Trophoblast cell (in vitro differentiated cells and primary cell): Measurements from ENCODE around the gene DLG2.

Experiments used
- DNase-seq, 2 donors: peaks; one replicate each; pipeline ENCODE4 v3.0.0-alpha.2; 2016
- H2AFZ ChIP-seq: 2 replicates; pipeline ENCODE4 v1.6.1; 2013; ENCODE audit warnings: low read length, moderate library complexity, mild to moderate bottlenecking; ENCODE audit not compliant: insufficient read depth, poor library complexity
- H2AK5ac ChIP-seq: 2 replicates; pipeline ENCODE4 v1.6.1; 2013; ENCODE audit warnings: mild to moderate bottlenecking, low read length
- H2BK120ac ChIP-seq: 2 replicates; pipeline ENCODE4 v1.6.1; 2013; ENCODE audit warnings: low read length, mild to moderate bottlenecking, moderate library complexity; ENCODE audit not compliant: insufficient read depth, poor library complexity
- H2BK12ac ChIP-seq: 2 replicates; pipeline ENCODE4 v1.6.1; 2013; ENCODE audit warnings: mild to moderate bottlenecking, low read length, moderate library complexity
- H2BK5ac ChIP-seq: 2 replicates; pipeline ENCODE4 v1.6.1; 2013; ENCODE audit warnings: low read length, low read depth, moderate library complexity, mild to moderate bottlenecking; ENCODE audit not compliant: poor library complexity
- H3K14ac ChIP-seq: 2 replicates; pipeline ENCODE4 v1.6.1; 2013; ENCODE audit warnings: mild to moderate bottlenecking, low read length
- H3K18ac ChIP-seq: 2 replicates; pipeline ENCODE4 v1.6.1; 2013; ENCODE audit warnings: mild to moderate bottlenecking, low read length
- H3K23ac ChIP-seq: 2 replicates; pipeline ENCODE4 v1.6.1; 2013; ENCODE audit warnings: low read length
- H3K27ac ChIP-seq: 2 replicates; pipeline ENCODE4 v1.5.1; 2013; ENCODE audit warnings: low read depth, mild to moderate bottlenecking, inconsistent platforms, low read length, moderate library complexity
- H3K27me3 ChIP-seq: 2 replicates; pipeline ENCODE4 v1.6.1; 2013; ENCODE audit warnings: inconsistent platforms, mild to moderate bottlenecking, low read length, moderate library complexity; ENCODE audit not compliant: insufficient read depth
- H3K36me3 ChIP-seq, 2 experiments: 1 replicate in 1 of 2; 2 replicates in 1 of 2; pipeline ENCODE4 v1.6.1; 2013; ENCODE audit warnings: low read length in 2 of 2, mild to moderate bottlenecking in 2 of 2, moderate library complexity in 1 of 2; ENCODE audit not compliant: insufficient read depth in 2 of 2, control insufficient read depth in 1 of 2
- H3K4ac ChIP-seq: 2 replicates; pipeline ENCODE4 v1.6.1; 2013; ENCODE audit warnings: low read depth, mild to moderate bottlenecking, low read length, moderate library complexity
- H3K4me1 ChIP-seq, 2 experiments: 1 replicate in 1 of 2; 2 replicates in 1 of 2; pipeline ENCODE4 v1.6.1; 2013; ENCODE audit warnings: low read length in 2 of 2, mild to moderate bottlenecking in 2 of 2, moderate library complexity in 1 of 2; ENCODE audit not compliant: insufficient read depth in 2 of 2, control insufficient read depth in 1 of 2
- H3K4me2 ChIP-seq: 2 replicates; pipeline ENCODE4 v1.6.1; 2013; ENCODE audit warnings: inconsistent platforms, mild to moderate bottlenecking, low read length, moderate library complexity
- H3K4me3 ChIP-seq: 2 replicates; pipeline ENCODE4 v1.5.1; 2013; ENCODE audit warnings: mild to moderate bottlenecking, low read depth, low read length, inconsistent platforms
- H3K79me1 ChIP-seq: one replicate; pipeline ENCODE4 v1.6.1; 2013; ENCODE audit warnings: low read length
- H3K79me2 ChIP-seq: 2 replicates; pipeline ENCODE4 v1.6.1; 2013; ENCODE audit warnings: low read length, mild to moderate bottlenecking; ENCODE audit not compliant: control insufficient read depth, insufficient read depth, poor library complexity
- H3K9ac ChIP-seq: 2 replicates; pipeline ENCODE4 v1.6.1; 2013; ENCODE audit warnings: mild to moderate bottlenecking, low read length
- H3K9me3 ChIP-seq: 2 replicates; pipeline ENCODE4 v1.6.1; 2013; ENCODE audit warnings: low read depth, mild to moderate bottlenecking, control low read depth, inconsistent platforms, low read length; ENCODE audit not compliant: insufficient read depth
- H4K12ac ChIP-seq: 2 replicates; pipeline ENCODE4 v1.6.1; 2013; ENCODE audit warnings: low read depth, mild to moderate bottlenecking, low read length, moderate library complexity
- H4K8ac ChIP-seq: 2 replicates; pipeline ENCODE4 v1.6.1; 2013; ENCODE audit warnings: low read depth, mild to moderate bottlenecking, low read length, moderate library complexity
- H4K91ac ChIP-seq: one replicate; pipeline ENCODE4 v1.6.1; 2013; ENCODE audit warnings: low read depth, mild to moderate bottlenecking, low read length, moderate library complexity
- WGBS: extraction: QIAGEN DNeasy Blood & Tissue Kit; methylation state at CpG from one replicate; pipeline ENCODE4 v1.1.7; 2013; ENCODE audit warnings: missing lambda C conversion rate; ENCODE audit not compliant: insufficient read length, insufficient coverage; ENCODE audit errors: extremely low coverage; 5-methylcytosine and 5-hydroxymethylcytosine counted together

DLG2 gene

GRCh38 chr11:84372381-84372950 is 1254.7 kb downstream of the DLG2 start:
- no peak overlapping the region for H3K27ac ChIP-seq
- no peak overlapping the region for H4K12ac ChIP-seq
- H2BK120ac ChIP-seq: no peak overlapping the region
- no peak overlapping the region for H3K4me2 ChIP-seq
- no CpG with 5 or more reads among the region's 2 CpGs for WGBS
- H3K27me3 ChIP-seq: no peaks in the 10 kb centered on the region
- H2AK5ac ChIP-seq: no peak overlapping the region
- no peak overlapping the region for H3K14ac ChIP-seq
- H2AFZ ChIP-seq: no peak overlapping the region
- H4K91ac ChIP-seq: no peak overlapping the region
- no peak overlapping the region for H3K4ac ChIP-seq
- no peaks in the 10 kb centered on the region for H3K9me3 ChIP-seq
- H3K23ac ChIP-seq: no peak overlapping the region
- H3K18ac ChIP-seq: no peak overlapping the region
- H2BK5ac ChIP-seq: no peak overlapping the region
- H3K79me2 ChIP-seq: no peaks in the 10 kb centered on the region
- H3K4me1 ChIP-seq: no peaks in the 10 kb centered on the region
- no peak overlapping the region for H3K9ac ChIP-seq
- H3K4me3 ChIP-seq: no peak overlapping the region
- no peak overlapping the region for H2BK12ac ChIP-seq
- no peaks in the 10 kb centered on the region for H3K36me3 ChIP-seq
- no peaks in the 10 kb centered on the region for H3K79me1 ChIP-seq
- no peak for DNase-seq
- no peak overlapping the region for H4K8ac ChIP-seq

- Histone ChIP-seq H2BK120ac (no peak overlapping the region), H2BK5ac (no peak overlapping the region), H3K36me3 (no peaks in the 10 kb centered on the region), H4K12ac (no peak overlapping the region), H3K14ac (no peak overlapping the region), H3K4me2 (no peak overlapping the region), H2AK5ac (no peak overlapping the region), H3K79me1 (no peaks in the 10 kb centered on the region), H4K91ac (no peak overlapping the region), H3K23ac (no peak overlapping the region), H3K4me1 (no peaks in the 10 kb centered on the region), H3K18ac (no peak overlapping the region), H2AFZ (no peak overlapping the region), H3K9me3 (no peaks in the 10 kb centered on the region), H4K8ac (no peak overlapping the region), H3K27me3 (no peaks in the 10 kb centered on the region), H3K4ac (no peak overlapping the region), H3K27ac (no peak overlapping the region), H3K4me3 (no peak overlapping the region), H3K9ac (no peak overlapping the region), H3K79me2 (no peaks in the 10 kb centered on the region), H2BK12ac (no peak overlapping the region)
- DNase-seq: no peak
- no CpG with 5 or more reads among the region's 2 CpGs for WGBS
These were observed 1269.1 kb downstream of the DLG2 start for GRCh38 chr11:84358034-84358433.

DNA sequence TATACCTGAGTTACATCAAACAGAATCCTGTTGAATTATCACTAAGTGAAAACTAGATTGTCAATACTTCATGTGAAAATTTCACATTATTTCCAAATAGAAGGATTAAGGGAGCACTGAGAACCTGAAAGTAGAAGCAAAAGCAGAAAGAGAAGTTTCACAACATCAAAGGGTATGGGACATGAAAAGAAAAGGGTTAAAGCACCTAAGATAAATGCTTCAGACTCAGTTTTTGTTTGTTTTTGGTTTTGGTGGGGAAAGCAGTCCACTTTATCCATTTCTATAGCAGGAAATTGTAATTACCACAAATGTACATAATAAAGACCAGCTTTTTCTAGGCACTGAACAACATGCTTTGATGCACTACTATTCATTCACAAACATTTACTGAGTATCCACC is 1271.2 kb downstream of the DLG2 start:
- H3K4ac ChIP-seq: no peak overlapping the region
- no peak overlapping the region for H3K9ac ChIP-seq
- H2AFZ ChIP-seq: no peak overlapping the region
- H3K4me1 ChIP-seq: no peaks in the 10 kb centered on the region
- H3K27ac ChIP-seq: no peak overlapping the region
- H4K91ac ChIP-seq: no peak overlapping the region
- no peaks in the 10 kb centered on the region for H3K79me1 ChIP-seq
- H3K18ac ChIP-seq: no peak overlapping the region
- H2BK12ac ChIP-seq: no peak overlapping the region
- no peak overlapping the region for H2BK120ac ChIP-seq
- H4K8ac ChIP-seq: no peak overlapping the region
- H2AK5ac ChIP-seq: no peak overlapping the region
- H4K12ac ChIP-seq: no peak overlapping the region
- H3K27me3 ChIP-seq: no peaks in the 10 kb centered on the region
- H3K36me3 ChIP-seq: no peaks in the 10 kb centered on the region
- H3K79me2 ChIP-seq: no peaks in the 10 kb centered on the region
- DNase-seq: no peak
- H3K9me3 ChIP-seq: no peaks in the 10 kb centered on the region
- no peak overlapping the region for H3K14ac ChIP-seq
- H2BK5ac ChIP-seq: no peak overlapping the region
- no peak overlapping the region for H3K4me2 ChIP-seq
- no peak overlapping the region for H3K23ac ChIP-seq
- H3K4me3 ChIP-seq: no peak overlapping the region

- Histone ChIP-seq H2BK120ac (no peak overlapping the region), H2AK5ac (no peak overlapping the region), H3K18ac (no peak overlapping the region), H3K36me3 (no peaks in the 10 kb centered on the region), H2BK5ac (no peak overlapping the region), H3K4me3 (no peak overlapping the region), H2AFZ (no peak overlapping the region), H4K8ac (no peak overlapping the region), H3K27me3 (no peaks in the 10 kb centered on the region), H3K79me2 (no peaks in the 10 kb centered on the region), H3K9ac (no peak overlapping the region), H3K4ac (no peak overlapping the region), H3K27ac (no peak overlapping the region), H2BK12ac (no peak overlapping the region), H3K4me1 (no peaks in the 10 kb centered on the region), H3K79me1 (no peaks in the 10 kb centered on the region), H3K9me3 (no peaks in the 10 kb centered on the region), H4K91ac (no peak overlapping the region), H3K4me2 (no peak overlapping the region), H3K14ac (no peak overlapping the region), H4K12ac (no peak overlapping the region), H3K23ac (no peak overlapping the region)
- no peak for DNase-seq
- no CpG with 5 or more reads among the region's 1 CpG for WGBS
These were observed 1281.5 kb downstream of the DLG2 start for GRCh38 chr11:84345597-84345996.
